Measurements from ENCODE around the gene SMYD1. TPM values are rescaled to one million over a fixed set of nuclear protein-coding genes. Genes with fewer than 3 reads are reported as not detected.
"Not testable (repeated sequence)": the region's sequence is repeated elsewhere in the genome, so short reads cannot be mapped to it uniquely, and the experiment has no call there.

The SMYD1 gene
- 5.0 TPM for polyA plus RNA-seq
- long read RNA-seq, donor 1, full-length matches to known transcripts = 1 of 1 reads
- long read RNA-seq, donor 1, partial matches to known transcripts = 0 of 1 reads
- long read RNA-seq, donor 1, other reads (novel, unspliced or antisense) = 0 of 1 reads
- long read RNA-seq, donor 2, partial matches to known transcripts = 3,995 of 4,034 reads
- long read RNA-seq, donor 2, other reads (novel, unspliced or antisense) = 38 of 4,034 reads
- long read RNA-seq, donor 3 = 0 reads
- long read RNA-seq, donor 4 = 0 reads
- long read RNA-seq, donor 5, partial matches to known transcripts = 2,855 of 2,894 reads
- long read RNA-seq, donor 5, other reads (novel, unspliced or antisense) = 39 of 2,894 reads
- long read RNA-seq, donor 6, full-length matches to known transcripts = 2 of 2,736 reads
- long read RNA-seq, donor 6, partial matches to known transcripts = 2,689 of 2,736 reads
- long read RNA-seq, donor 6, other reads (novel, unspliced or antisense) = 45 of 2,736 reads
- long read RNA-seq, donor 7 = 0 reads
- long read RNA-seq, donor 8, partial matches to known transcripts = 3,922 of 3,976 reads
- long read RNA-seq, donor 8, other reads (novel, unspliced or antisense) = 51 of 3,976 reads
- long read RNA-seq, donor 9, full-length matches to known transcripts = 1 of 2,541 reads
- long read RNA-seq, donor 9, partial matches to known transcripts = 725 of 2,541 reads
- long read RNA-seq, donor 9, other reads (novel, unspliced or antisense) = 1,815 of 2,541 reads
- long read RNA-seq, donor 10 = 0 reads
- long read RNA-seq, donor 11, full-length matches to known transcripts = 1 of 1 reads
- long read RNA-seq, donor 11, partial matches to known transcripts = 0 of 1 reads
- long read RNA-seq, donor 11, other reads (novel, unspliced or antisense) = 0 of 1 reads

- WGBS (ENCODE audit: insufficient coverage, low lambda C conversion rate) = no CpG with 5 or more reads among the region's 8 CpGs
- H3K27ac ChIP-seq (ENCODE audit: low read length) = no peak within 1 kb of the TSS
- H3K27me3 ChIP-seq (ENCODE audit: control insufficient read depth, insufficient read depth, low read length) = no peaks in the 10 kb centered on the region
- no peak within 1 kb of the TSS for H3K4me3 ChIP-seq (ENCODE audit: low read length)
- no peaks in the 10 kb centered on the region for H3K36me3 ChIP-seq (ENCODE audit: control insufficient read depth, insufficient read depth, low read length)
- H3K9me3 ChIP-seq (ENCODE audit: control insufficient read depth, low read depth, low read length) = no peaks in the 10 kb centered on the region
- no peaks in the 10 kb centered on the region for H3K4me1 ChIP-seq (ENCODE audit: control insufficient read depth, insufficient read depth, low read length)
- no peak for DNase-seq
Measured at GRCh38 chr2:88067598-88067997, at the start of gene SMYD1. Gene SMYD1 (plus strand): TSS chr2:88067825. CDS start chr2:88067865, 40 bp downstream.

GRCh38 chr2:88018077-88018805, 49.4 kb upstream of the SMYD1 start:
- WGBS (ENCODE audit: insufficient coverage, low lambda C conversion rate) = no CpG with 5 or more reads among the region's 11 CpGs
- not testable (repeated sequence) for H3K36me3 ChIP-seq (ENCODE audit: control insufficient read depth, insufficient read depth, low read length); H3K27me3 ChIP-seq (ENCODE audit: control insufficient read depth, insufficient read depth, low read length); H3K4me3 ChIP-seq (ENCODE audit: low read length); H3K4me1 ChIP-seq (ENCODE audit: control insufficient read depth, insufficient read depth, low read length); DNase-seq; H3K27ac ChIP-seq (ENCODE audit: low read length); H3K9me3 ChIP-seq (ENCODE audit: control insufficient read depth, low read depth, low read length)

GRCh38 chr2:88018909-88019308, 48.7 kb upstream of the SMYD1 start:
- H3K4me3 ChIP-seq (ENCODE audit: low read length) = no peak overlapping the region
- no CpG with 5 or more reads among the region's 6 CpGs for WGBS (ENCODE audit: insufficient coverage, low lambda C conversion rate)

GRCh38 chr2:88019985-88020384, 47.6 kb upstream of the SMYD1 start:
- Histone ChIP-seq H3K4me3 (ENCODE audit: low read length) (no peak overlapping the region), H3K27ac (ENCODE audit: low read length) (no peak overlapping the region), H3K4me1 (ENCODE audit: control insufficient read depth, insufficient read depth, low read length) (peaks cover 3% of the 10 kb centered on the region), H3K36me3 (ENCODE audit: control insufficient read depth, insufficient read depth, low read length) (no peaks in the 10 kb centered on the region), H3K9me3 (ENCODE audit: control insufficient read depth, low read depth, low read length) (peaks cover 5% of the 10 kb centered on the region), H3K27me3 (ENCODE audit: control insufficient read depth, insufficient read depth, low read length) (no peaks in the 10 kb centered on the region)
- no peak for DNase-seq
- no CpG with 5 or more reads among the region's 3 CpGs for WGBS (ENCODE audit: insufficient coverage, low lambda C conversion rate)

More at GRCh38 chr2:88018909-88019308, 48.7 kb upstream of the SMYD1 start:
- H3K27me3 ChIP-seq (ENCODE audit: control insufficient read depth, insufficient read depth, low read length) = no peaks in the 10 kb centered on the region
- H3K36me3 ChIP-seq (ENCODE audit: control insufficient read depth, insufficient read depth, low read length) = no peaks in the 10 kb centered on the region
- H3K9me3 ChIP-seq (ENCODE audit: control insufficient read depth, low read depth, low read length) = peaks cover 5% of the 10 kb centered on the region
- peaks cover 3% of the 10 kb centered on the region for H3K4me1 ChIP-seq (ENCODE audit: control insufficient read depth, insufficient read depth, low read length)
- H3K27ac ChIP-seq (ENCODE audit: low read length) = no peak overlapping the region
- no peak for DNase-seq

GRCh38 chr2:88022669-88022921, 45.0 kb upstream of the SMYD1 start:
- H3K27me3 ChIP-seq (ENCODE audit: control insufficient read depth, insufficient read depth, low read length) = no peaks in the 10 kb centered on the region
- WGBS (ENCODE audit: insufficient coverage, low lambda C conversion rate) = no CpG with 5 or more reads among the region's 5 CpGs
- H3K4me3 ChIP-seq (ENCODE audit: low read length) = no peak overlapping the region
- no peak for DNase-seq
- H3K27ac ChIP-seq (ENCODE audit: low read length) = no peak overlapping the region
- H3K36me3 ChIP-seq (ENCODE audit: control insufficient read depth, insufficient read depth, low read length) = no peaks in the 10 kb centered on the region
- H3K9me3 ChIP-seq (ENCODE audit: control insufficient read depth, low read depth, low read length) = peaks cover 5% of the 10 kb centered on the region
- H3K4me1 ChIP-seq (ENCODE audit: control insufficient read depth, insufficient read depth, low read length) = no peaks in the 10 kb centered on the region

GRCh38 chr2:88024509-88024908, 43.1 kb upstream of the SMYD1 start:
- WGBS (ENCODE audit: insufficient coverage, low lambda C conversion rate) = no CpG with 5 or more reads among the region's 6 CpGs
- no peak for DNase-seq
- no peak overlapping the region for H3K4me3 ChIP-seq (ENCODE audit: low read length)
- H3K4me1 ChIP-seq (ENCODE audit: control insufficient read depth, insufficient read depth, low read length) = no peaks in the 10 kb centered on the region
- no peak overlapping the region for H3K27ac ChIP-seq (ENCODE audit: low read length)
- peaks cover 13% of the 10 kb centered on the region for H3K36me3 ChIP-seq (ENCODE audit: control insufficient read depth, insufficient read depth, low read length)
- no peaks in the 10 kb centered on the region for H3K27me3 ChIP-seq (ENCODE audit: control insufficient read depth, insufficient read depth, low read length)
- no peaks in the 10 kb centered on the region for H3K9me3 ChIP-seq (ENCODE audit: control insufficient read depth, low read depth, low read length)

- H3K36me3 ChIP-seq (ENCODE audit: control insufficient read depth, insufficient read depth, low read length) = peaks cover 25% of the 10 kb centered on the region
- no peak overlapping the region for H3K27ac ChIP-seq (ENCODE audit: low read length)
- 92% methylated on average over 7 of the region's 10 CpGs for WGBS (ENCODE audit: insufficient coverage, low lambda C conversion rate)
- DNase-seq = no peak
- no peaks in the 10 kb centered on the region for H3K27me3 ChIP-seq (ENCODE audit: control insufficient read depth, insufficient read depth, low read length)
- no peaks in the 10 kb centered on the region for H3K9me3 ChIP-seq (ENCODE audit: control insufficient read depth, low read depth, low read length)
- H3K4me1 ChIP-seq (ENCODE audit: control insufficient read depth, insufficient read depth, low read length) = no peaks in the 10 kb centered on the region
- no peak overlapping the region for H3K4me3 ChIP-seq (ENCODE audit: low read length)
Measured at GRCh38 chr2:88027697-88028389, 39.8 kb upstream of the SMYD1 start.

GRCh38 chr2:88028931-88029330, 38.7 kb upstream of the SMYD1 start:
- Histone ChIP-seq H3K4me1 (ENCODE audit: control insufficient read depth, insufficient read depth, low read length) (no peaks in the 10 kb centered on the region), H3K27me3 (ENCODE audit: control insufficient read depth, insufficient read depth, low read length) (no peaks in the 10 kb centered on the region), H3K4me3 (ENCODE audit: low read length) (no peak overlapping the region), H3K27ac (ENCODE audit: low read length) (no peak overlapping the region), H3K9me3 (ENCODE audit: control insufficient read depth, low read depth, low read length) (no peaks in the 10 kb centered on the region), H3K36me3 (ENCODE audit: control insufficient read depth, insufficient read depth, low read length) (peaks cover 32% of the 10 kb centered on the region)
- DNase-seq = no peak
- WGBS (ENCODE audit: insufficient coverage, low lambda C conversion rate) = 80% methylated on average over 1 of the region's 4 CpGs

- Histone ChIP-seq H3K36me3 (ENCODE audit: control insufficient read depth, insufficient read depth, low read length) (peaks cover 47% of the 10 kb centered on the region), H3K4me3 (ENCODE audit: low read length) (no peak overlapping the region), H3K27me3 (ENCODE audit: control insufficient read depth, insufficient read depth, low read length) (no peaks in the 10 kb centered on the region), H3K4me1 (ENCODE audit: control insufficient read depth, insufficient read depth, low read length) (no peaks in the 10 kb centered on the region), H3K27ac (ENCODE audit: low read length) (no peak overlapping the region), H3K9me3 (ENCODE audit: control insufficient read depth, low read depth, low read length) (no peaks in the 10 kb centered on the region)
- 91% methylated on average over 3 of the region's 7 CpGs for WGBS (ENCODE audit: insufficient coverage, low lambda C conversion rate)
- no peak for DNase-seq
Measured at GRCh38 chr2:88032070-88032702, 35.4 kb upstream of the SMYD1 start.

All from large intestine (tissue), 12 donors.